NB4 (cell line): ENCODE measurements around the gene KIF20B.

Experiments
- CTCF ChIP-seq: IDR thresholded peaks from one replicate; pipeline ENCODE4 v1.5.1; 2012; ENCODE audit warnings: low read depth, low read length
- POLR2A ChIP-seq: IDR thresholded peaks from 2 replicates; pipeline ENCODE4 v1.6.1; 2011; ENCODE audit warnings: mild to moderate bottlenecking; ENCODE audit not compliant: insufficient read length; ENCODE audit errors: extremely low read depth
- TF ChIP-seq, protein P1 (sequence below): IDR thresholded peaks from 2 replicates; pipeline ENCODE4 v1.6.1; 2011; ENCODE audit warnings: low read depth, low read length

- TF ChIP-seq CTCF = no peak
- TF ChIP-seq, protein P1, sequence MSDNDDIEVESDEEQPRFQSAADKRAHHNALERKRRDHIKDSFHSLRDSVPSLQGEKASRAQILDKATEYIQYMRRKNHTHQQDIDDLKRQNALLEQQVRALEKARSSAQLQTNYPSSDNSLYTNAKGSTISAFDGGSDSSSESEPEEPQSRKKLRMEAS = no peak
- no peak for TF ChIP-seq POLR2A
Observed at GRCh38 chr10:89789188-89789877, 87.9 kb downstream of the KIF20B start.
